ENCODE measurements around the gene PDK2.

PDK2 gene

DNA sequence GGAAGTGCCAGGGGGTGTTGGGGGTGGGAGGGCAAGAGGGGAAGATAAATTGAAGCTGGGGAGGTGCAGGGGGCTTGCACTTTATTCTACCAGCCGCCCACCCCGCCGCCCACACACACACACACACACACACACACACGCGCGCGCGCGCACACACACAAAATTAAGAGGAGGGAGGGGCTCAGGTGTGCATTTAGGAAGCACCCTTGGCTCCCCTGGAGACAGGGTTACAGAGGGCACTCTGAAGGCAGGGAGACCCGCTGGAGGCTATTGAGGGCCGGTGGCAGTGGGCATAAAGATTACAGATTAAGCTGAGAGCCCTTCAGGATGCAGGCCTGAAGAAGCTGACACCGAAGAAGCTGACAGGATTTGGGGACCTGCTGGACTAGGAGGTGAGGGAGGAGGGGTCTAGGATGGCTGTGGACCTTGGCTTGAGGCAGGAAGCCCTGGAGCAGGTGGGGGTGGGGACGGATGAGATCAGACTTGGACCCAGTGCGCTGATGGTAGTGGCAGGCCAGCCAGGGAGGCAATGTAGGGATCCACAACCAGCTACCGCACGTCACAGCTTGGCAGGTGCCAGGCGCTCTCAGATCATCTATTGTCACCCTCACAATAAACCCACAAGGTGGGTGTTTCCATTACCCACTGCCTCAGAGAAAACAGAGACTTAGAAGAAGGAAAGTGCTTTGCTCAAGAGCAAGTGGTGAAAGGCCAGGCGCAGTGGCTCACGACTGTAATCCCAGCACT, 35.6 kb downstream of the PDK2 start:
- no peak for DNase-seq (ENCODE audit: insufficient read length, low spot score)
- FAIRE-seq, result no peak
- TF ChIP-seq POLR2A (IDR thresholded peaks at IDR 0.05; ENCODE audit: low read depth, low read length), result no peak

DNA sequence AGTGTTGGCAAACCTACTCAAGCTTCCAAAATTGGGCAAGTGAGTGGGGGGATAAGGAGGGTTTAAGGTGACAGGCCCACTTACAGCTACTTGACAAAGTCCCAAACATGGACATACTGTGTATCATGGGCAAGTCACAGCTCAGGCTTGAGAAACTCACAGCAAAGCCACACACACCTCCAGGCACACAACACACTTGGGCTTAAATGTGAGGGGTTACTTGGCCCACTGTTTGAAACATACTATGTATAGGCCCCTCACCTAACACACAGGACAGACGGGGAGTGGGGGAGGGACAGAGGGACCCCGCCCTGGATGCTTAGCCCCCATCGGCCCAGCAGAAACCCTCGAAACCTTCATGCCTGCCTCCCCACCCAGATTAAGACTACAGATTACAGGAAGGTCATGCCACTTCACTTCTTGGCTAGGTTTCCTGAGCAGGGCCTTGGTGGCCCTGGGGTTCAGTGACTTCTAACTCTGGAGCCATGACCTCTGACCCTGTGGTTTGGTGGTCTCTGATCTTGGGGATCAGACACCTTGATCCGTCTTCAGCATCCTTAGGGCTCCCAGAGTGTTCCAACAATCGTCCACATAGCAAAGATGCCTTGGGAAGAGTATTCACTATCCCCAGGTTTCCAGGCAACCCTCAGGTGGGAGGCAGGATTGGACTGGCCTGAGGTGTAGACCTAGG, 37.1 kb downstream of the PDK2 start:
- DNase-seq (ENCODE audit: insufficient read length, low spot score) (no peak), FAIRE-seq (no peak)
- TF ChIP-seq POLR2A (IDR thresholded peaks at IDR 0.05; ENCODE audit: low read depth, low read length), result no peak

DNA sequence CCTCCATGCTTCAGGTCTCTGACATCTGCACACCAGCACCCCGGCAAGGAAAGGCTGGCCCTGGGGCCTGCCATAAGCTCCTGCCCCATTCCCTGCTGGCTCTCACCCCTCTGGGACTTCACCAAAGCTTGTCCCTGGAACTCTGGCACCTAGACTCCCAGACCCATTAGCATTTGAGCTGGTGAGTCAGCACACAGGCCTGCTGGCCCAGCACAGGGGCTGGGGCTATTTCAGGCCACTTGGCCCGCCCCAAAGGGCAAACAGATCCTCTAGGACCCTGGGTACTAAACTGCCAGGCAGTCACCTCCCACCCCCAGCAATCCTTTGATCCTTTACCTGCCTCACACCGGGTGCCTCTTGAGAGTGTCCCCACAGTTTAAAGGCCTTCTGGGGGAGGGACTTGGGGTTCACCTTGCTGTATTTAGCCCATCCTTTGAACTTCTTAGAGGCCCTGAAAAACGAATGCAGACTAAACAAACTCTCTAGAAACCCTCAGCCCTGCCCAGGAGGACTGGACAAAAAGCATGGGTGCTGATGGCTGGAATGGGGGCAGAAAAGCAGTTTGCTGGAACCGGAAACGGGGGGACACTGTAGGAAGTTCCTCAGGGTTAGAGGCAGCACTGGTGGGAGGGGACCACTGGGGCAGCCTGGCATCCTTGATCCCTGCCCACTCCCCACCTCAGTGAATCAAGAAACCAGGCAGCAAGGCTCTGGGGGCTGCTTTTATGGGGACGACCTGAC, 38.0 kb downstream of the PDK2 start:
- DNase-seq (ENCODE audit: insufficient read length, low spot score) (peak; percentile 94), FAIRE-seq (no peak)
- TF ChIP-seq POLR2A (IDR thresholded peaks at IDR 0.05; ENCODE audit: low read depth, low read length), result no peak

- no peak for FAIRE-seq
- TF ChIP-seq POLR2A (IDR thresholded peaks at IDR 0.05; ENCODE audit: low read depth, low read length), result no peak
- DNase-seq (ENCODE audit: insufficient read length, low spot score), result no peak
Measured at GRCh38 chr17:50133769-50134099, 38.6 kb downstream of the PDK2 start.

DNA sequence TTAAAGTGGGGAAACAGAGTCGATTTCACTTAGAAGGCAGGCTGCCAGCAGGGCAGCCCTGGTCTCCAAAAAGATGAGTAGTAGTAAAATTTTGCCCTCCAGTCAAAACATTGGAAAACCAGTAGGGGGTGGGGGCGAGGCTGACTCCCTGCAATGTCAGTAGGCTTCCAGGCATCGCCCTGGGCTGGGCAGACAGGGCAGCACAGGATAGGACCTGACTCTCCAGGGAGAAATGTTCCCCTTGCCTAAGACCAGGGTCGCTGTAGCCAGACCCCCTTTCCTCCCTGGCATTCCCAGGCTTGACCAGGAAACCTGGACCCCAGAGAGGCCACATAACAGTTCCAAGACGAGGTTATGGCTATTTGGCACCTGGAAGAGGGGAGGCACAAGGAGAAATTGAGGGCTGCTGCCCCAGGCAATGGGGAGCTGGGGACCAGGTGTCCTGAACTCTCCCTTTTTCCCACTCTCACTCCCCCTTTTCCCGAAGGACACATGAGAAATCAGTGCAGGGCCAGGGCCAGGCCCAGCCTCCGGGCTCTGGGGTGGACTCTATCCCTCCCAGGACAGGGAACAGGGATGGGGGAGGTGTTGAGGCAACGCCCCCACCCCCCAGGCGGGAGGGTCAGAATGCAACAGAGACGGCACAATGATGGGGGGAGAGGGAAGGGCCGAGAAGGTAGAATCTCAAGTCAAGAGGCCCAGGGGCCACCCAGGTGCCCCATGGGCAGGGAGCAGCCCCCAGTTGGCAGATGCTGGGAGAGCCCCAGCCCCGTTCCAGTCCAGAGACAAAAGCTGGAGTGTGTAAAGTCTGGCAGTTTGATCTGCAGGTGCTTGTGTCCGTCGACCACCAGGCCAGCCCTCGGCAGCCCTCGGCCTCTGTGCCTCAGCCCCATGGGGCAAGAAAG, 39.3 kb downstream of the PDK2 start:
- DNase-seq (ENCODE audit: insufficient read length, low spot score) (no peak), FAIRE-seq (no peak)
- no peak for TF ChIP-seq POLR2A (IDR thresholded peaks at IDR 0.05; ENCODE audit: low read depth, low read length)

GRCh38 chr17:50135316-50136095, 40.4 kb downstream of the PDK2 start:
- FAIRE-seq, result no peak
- TF ChIP-seq POLR2A (IDR thresholded peaks at IDR 0.05; ENCODE audit: low read depth, low read length), result no peak
- DNase-seq (ENCODE audit: insufficient read length, low spot score), result no peak

- FAIRE-seq (no peak), DNase-seq (ENCODE audit: insufficient read length, low spot score) (no peak)
- TF ChIP-seq POLR2A (IDR thresholded peaks at IDR 0.05; ENCODE audit: low read depth, low read length), result no peak
Measured at GRCh38 chr17:50136096-50136687, 41.0 kb downstream of the PDK2 start.

DNA sequence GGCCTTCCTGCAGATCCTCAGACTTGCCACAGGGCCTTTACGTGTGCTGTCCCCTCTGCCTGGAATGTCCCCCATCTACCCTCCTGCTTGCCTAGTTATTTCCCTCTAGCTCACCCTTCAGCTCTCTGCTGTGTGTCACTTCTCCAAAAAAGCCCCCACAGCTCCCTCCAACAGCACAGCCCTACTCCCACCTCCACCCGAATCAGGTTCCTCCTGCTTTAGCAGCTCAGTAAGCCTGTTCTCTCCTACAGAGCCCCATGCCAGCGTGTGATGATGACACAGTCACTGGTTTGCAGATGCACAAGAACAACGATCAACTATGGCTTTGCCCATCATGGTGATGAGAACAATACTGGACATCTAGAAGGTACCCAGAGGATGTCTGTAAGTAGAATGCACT, 41.9 kb downstream of the PDK2 start:
- no peak for TF ChIP-seq POLR2A (IDR thresholded peaks at IDR 0.05; ENCODE audit: low read depth, low read length)
- FAIRE-seq (no peak), DNase-seq (ENCODE audit: insufficient read length, low spot score) (no peak)

DNA sequence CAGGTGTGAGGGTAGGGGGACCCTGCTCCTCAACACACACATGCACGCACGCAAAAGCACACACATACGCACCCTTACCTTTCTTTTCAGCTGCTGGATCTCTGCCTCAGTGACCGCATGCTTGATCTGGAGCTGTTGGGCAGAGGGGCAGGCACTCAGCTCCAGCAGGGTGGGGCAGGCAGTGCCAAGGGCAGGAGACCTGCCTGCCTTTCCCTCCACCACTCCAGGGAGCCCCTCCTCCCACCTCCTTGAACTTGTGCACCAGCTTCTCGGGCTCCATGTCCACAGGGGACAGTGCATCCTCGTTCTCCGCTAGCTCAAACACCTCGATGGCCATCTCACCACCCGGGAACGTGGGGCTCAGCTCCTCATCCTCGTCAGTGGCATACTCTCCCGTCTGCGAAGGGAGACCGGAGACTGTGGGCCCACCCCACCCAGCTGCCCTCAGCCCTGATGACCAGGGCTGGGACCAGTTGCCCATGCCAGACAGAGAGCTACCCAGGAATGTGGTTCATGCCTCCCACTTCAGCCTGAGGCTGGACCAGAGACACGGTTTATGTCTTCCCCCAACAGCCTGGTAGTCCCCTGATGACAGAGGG, 44.1 kb downstream of the PDK2 start:
- FAIRE-seq, result no peak
- TF ChIP-seq POLR2A (IDR thresholded peaks at IDR 0.05; ENCODE audit: low read depth, low read length), result no peak

DNA sequence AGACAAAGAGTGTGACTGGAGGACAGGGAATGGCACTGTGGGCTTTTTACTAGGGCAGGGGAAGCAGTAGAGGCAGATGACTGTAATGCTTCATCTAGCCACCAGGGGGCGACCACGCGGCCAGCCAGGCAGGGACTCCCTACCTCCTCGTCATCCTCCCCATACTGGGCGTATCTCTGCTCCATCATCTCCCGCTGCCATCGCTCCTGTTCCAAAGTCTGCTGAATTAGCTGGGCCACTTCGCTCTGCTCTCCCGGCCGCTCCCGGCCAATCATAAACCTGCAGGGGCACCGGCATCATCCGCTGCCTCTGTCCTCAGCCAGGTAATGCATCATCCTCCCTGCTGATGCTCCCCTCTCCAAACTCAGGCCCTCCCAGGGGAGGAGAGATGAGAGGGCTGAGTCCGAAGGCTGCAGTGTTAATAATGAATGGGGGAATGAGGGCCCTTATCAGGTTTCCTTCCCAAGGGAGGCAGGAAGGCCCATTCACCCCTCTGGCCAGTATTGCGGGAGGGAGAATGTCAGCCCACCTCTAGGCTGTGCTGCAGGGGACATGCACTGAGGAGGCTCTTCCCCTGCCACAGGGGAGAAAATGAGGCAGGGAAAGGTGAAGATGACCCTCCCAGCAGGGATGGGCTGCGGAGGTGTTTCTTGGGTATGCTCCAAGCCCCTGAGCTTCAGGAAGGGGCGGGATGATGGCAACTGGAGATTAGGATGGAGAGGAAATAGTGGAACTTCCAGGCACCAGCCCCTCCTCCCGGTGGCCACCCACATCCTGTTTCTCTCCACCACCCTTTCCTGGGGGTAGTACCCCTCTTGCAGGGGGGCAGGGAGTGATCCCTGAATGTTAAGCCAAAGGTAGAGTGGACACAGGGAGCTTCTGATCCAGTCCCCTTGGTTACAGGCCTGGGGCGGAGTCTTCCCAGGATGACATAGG, 45.1 kb downstream of the PDK2 start:
- FAIRE-seq, result no peak
- no peak for TF ChIP-seq POLR2A (IDR thresholded peaks at IDR 0.05; ENCODE audit: low read depth, low read length)
- DNase-seq (ENCODE audit: insufficient read length, low spot score), result peak; percentile 96

More for the DNA sequence above, 44.1 kb downstream of the PDK2 start:
- DNase-seq (ENCODE audit: insufficient read length, low spot score), result no peak

DNA sequence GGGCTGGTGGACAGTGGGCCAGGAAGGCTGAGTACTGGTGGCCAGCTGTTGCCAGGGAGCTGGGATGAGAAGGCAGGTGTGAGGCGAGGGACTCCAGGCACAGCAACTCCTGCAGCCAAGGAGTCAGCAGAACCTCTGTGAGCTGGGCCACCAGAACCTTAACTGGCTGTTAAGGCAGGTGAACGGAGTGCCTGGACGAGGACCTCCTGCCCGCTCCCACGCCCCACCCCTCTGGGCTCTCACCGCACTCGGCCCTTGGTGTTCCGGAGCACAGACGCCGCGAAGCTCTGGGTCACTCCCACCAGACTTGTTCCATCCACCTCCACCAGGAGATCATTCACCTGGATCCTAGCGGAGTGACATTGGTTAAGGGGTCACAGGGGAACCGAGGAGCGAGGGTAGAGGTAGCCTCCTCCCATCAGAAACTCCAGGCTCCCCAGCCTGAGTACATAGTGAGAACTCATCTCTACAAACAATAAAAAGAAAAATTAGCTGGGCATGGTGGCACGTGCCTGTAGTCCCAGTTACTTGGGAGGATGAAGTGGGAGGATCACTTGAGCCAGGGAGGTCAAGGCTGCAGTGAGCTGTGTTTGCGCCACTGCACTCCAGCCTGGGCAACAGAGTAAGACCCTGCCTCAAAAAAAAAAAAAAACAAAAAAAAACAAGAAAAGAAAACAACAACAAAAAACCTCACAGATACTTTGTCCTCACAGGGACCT, 46.0 kb downstream of the PDK2 start:
- FAIRE-seq (no peak), DNase-seq (ENCODE audit: insufficient read length, low spot score) (no peak)
- no peak for TF ChIP-seq POLR2A (IDR thresholded peaks at IDR 0.05; ENCODE audit: low read depth, low read length)
